IMR-90 (cell line): ENCODE measurements around the gene SLC26A1. TPM values are rescaled to one million over a fixed set of nuclear protein-coding genes. Genes with fewer than 3 reads are reported as not detected.

Experiments used
- ATAC-seq: fragments of 200-7000 bp; cut with Tn5 transposase; 2 replicates; pipeline ENCODE4 v1.9.1; 2020; ENCODE audit warnings: low read depth, mild to moderate bottlenecking, moderate library complexity
- BruUV-seq: library from RNA; stranded (reverse); fragments of 400-500 nt; replicated peaks from 2 replicates; lab custom pipeline; 2021; lab: Mats Ljungman, UMichigan
- CTCF ChIA-PET: fragments of 300-600 bp; formaldehyde crosslinking; extraction: SDS; loops from one replicate; lab custom pipeline; 2021; ENCODE audit warnings: antibody characterized with exemption; lab: Yijun Ruan, JAX
- POLR2A ChIA-PET: fragments of 300-600 bp; sonication (Branson Sonifier 250); formaldehyde crosslinking; loops from one replicate; lab custom pipeline; 2022; ENCODE audit warnings: antibody characterized with exemption; ENCODE audit not compliant: unreplicated experiment; lab: Charles Lee
- DNase-seq: peaks from one replicate; pipeline ENCODE4 v3.0.0; 2013
- H2AFZ ChIP-seq: replicated peaks from 2 replicates; pipeline ENCODE3; 2013; ENCODE audit warnings: low read length, mild to moderate bottlenecking; ENCODE audit not compliant: poor library complexity
- H2AK5ac ChIP-seq: 2 replicates; pipeline ENCODE4 v1.6.1; 2013; ENCODE audit warnings: low read depth, low read length, inconsistent platforms
- H2AK9ac ChIP-seq: replicated peaks from 2 replicates; pipeline ENCODE3; 2013; ENCODE audit warnings: mild to moderate bottlenecking, low read depth, low read length, moderate library complexity; ENCODE audit not compliant: poor library complexity
- H2BK120ac ChIP-seq: 2 replicates; pipeline ENCODE4 v1.6.1; 2013; ENCODE audit warnings: low read depth, low read length, inconsistent platforms
- H2BK15ac ChIP-seq: 3 replicates; pipeline ENCODE4 v1.6.1; 2013; ENCODE audit warnings: low read depth, low read length, inconsistent platforms
- H2BK20ac ChIP-seq: 2 replicates; pipeline ENCODE4 v1.6.1; 2013; ENCODE audit warnings: low read depth, mild to moderate bottlenecking, inconsistent platforms, low read length, moderate library complexity
- H2BK5ac ChIP-seq: 2 replicates; pipeline ENCODE4 v1.6.1; 2013; ENCODE audit warnings: mild to moderate bottlenecking, low read depth, low read length, inconsistent platforms; ENCODE audit not compliant: poor library complexity, severe bottlenecking
- H3K14ac ChIP-seq: replicated peaks from 2 replicates; pipeline ENCODE4 v1.6.1; 2013; ENCODE audit warnings: low read depth, low read length, inconsistent platforms
- H3K18ac ChIP-seq: 2 replicates; pipeline ENCODE4 v1.6.1; 2013; ENCODE audit warnings: low read depth, low read length, control low read depth
- H3K23ac ChIP-seq: 2 replicates; pipeline ENCODE4 v1.6.1; 2013; ENCODE audit warnings: low read depth, low read length, inconsistent platforms
- H3K27ac ChIP-seq: 2 replicates; pipeline ENCODE4 v1.5.1; 2013; ENCODE audit warnings: mild to moderate bottlenecking, control low read depth, low read length; ENCODE audit not compliant: insufficient read depth
- H3K27me3 ChIP-seq: 2 replicates; pipeline ENCODE4 v1.6.1; 2013; ENCODE audit warnings: low read length; ENCODE audit not compliant: control insufficient read depth, insufficient read depth
- H3K36me3 ChIP-seq: 2 replicates; pipeline ENCODE4 v1.6.1; 2013; ENCODE audit warnings: low read length, mixed read lengths; ENCODE audit not compliant: control insufficient read depth, insufficient read depth
- H3K4ac ChIP-seq: 2 replicates; pipeline ENCODE4 v1.6.1; 2013; ENCODE audit warnings: low read depth, low read length, inconsistent platforms
- H3K4me1 ChIP-seq: 2 replicates; pipeline ENCODE4 v1.6.1; 2013; ENCODE audit warnings: low read length, mixed read lengths; ENCODE audit not compliant: control insufficient read depth, insufficient read depth
- H3K4me2 ChIP-seq: 2 replicates; pipeline ENCODE4 v1.6.1; 2013; ENCODE audit warnings: low read depth, mild to moderate bottlenecking, control low read depth, low read length, moderate library complexity
- H3K4me3 ChIP-seq: 2 replicates; pipeline ENCODE4 v1.5.1; 2013; ENCODE audit warnings: low read depth, mild to moderate bottlenecking, control low read depth, low read length, moderate library complexity; ENCODE audit not compliant: insufficient read depth
- H3K56ac ChIP-seq: 2 replicates; pipeline ENCODE4 v1.6.1; 2013; ENCODE audit warnings: low read length, inconsistent platforms; ENCODE audit not compliant: insufficient read depth; ENCODE audit errors: extremely low read depth
- H3K79me1 ChIP-seq, 2 experiments: 2 replicates each; pipeline ENCODE4 v1.6.1; 2013; ENCODE audit warnings: low read length in 2 of 2, inconsistent platforms in 1 of 2, low read depth in 1 of 2
- H3K9ac ChIP-seq: 2 replicates; pipeline ENCODE4 v1.6.1; 2013; ENCODE audit warnings: low read depth, low read length, control low read depth
- H3K9me1 ChIP-seq: 2 replicates; pipeline ENCODE4 v1.6.1; 2013; ENCODE audit warnings: low read length, inconsistent platforms; ENCODE audit not compliant: insufficient read depth
- H3K9me3 ChIP-seq: 2 replicates; pipeline ENCODE4 v1.6.1; 2013; ENCODE audit warnings: low read length; ENCODE audit not compliant: control insufficient read depth, insufficient read depth
- H4K20me1 ChIP-seq: 2 replicates; pipeline ENCODE4 v1.6.1; 2013; ENCODE audit warnings: low read length, inconsistent platforms; ENCODE audit not compliant: insufficient read depth
- H4K5ac ChIP-seq: 2 replicates; pipeline ENCODE4 v1.6.1; 2013; ENCODE audit warnings: mild to moderate bottlenecking, low read depth, low read length, control low read depth
- H4K8ac ChIP-seq, 2 experiments: 2 replicates each; pipeline ENCODE4 v1.6.1; 2013; ENCODE audit warnings: low read depth in 2 of 2, low read length in 2 of 2, control low read depth in 1 of 2, inconsistent platforms in 1 of 2
- H4K91ac ChIP-seq: 2 replicates; pipeline ENCODE4 v1.6.1; 2013; ENCODE audit warnings: low read depth, low read length, inconsistent platforms; ENCODE audit not compliant: insufficient read depth
- BHLHE40 ChIP-seq: fragments of 150-350 bp; IDR thresholded peaks from 2 replicates; pipeline ENCODE4 v1.6.1; 2016; ENCODE audit warnings: mild to moderate bottlenecking, low read depth, low read length
- CEBPB ChIP-seq: IDR thresholded peaks from 2 replicates; pipeline ENCODE4 v1.6.1; 2012; ENCODE audit warnings: low read depth, low read length, improper control_type of control experiment
- CHD1 ChIP-seq: IDR thresholded peaks from 2 replicates; pipeline ENCODE4 v1.6.1; 2012; ENCODE audit warnings: low read depth, low read length, improper control_type of control experiment
- CTCF ChIP-seq: conservative IDR thresholded peaks from 2 replicates; pipeline ENCODE4 v1.5.1; 2012; ENCODE audit warnings: mild to moderate bottlenecking, low read depth, low read length, improper control_type of control experiment
- ELK1 ChIP-seq: fragments of 150-350 bp; IDR thresholded peaks from 2 replicates; pipeline ENCODE4 v1.6.1; 2016; ENCODE audit warnings: low read depth, mild to moderate bottlenecking, low read length, moderate library complexity, borderline replicate concordance
- FOS ChIP-seq: fragments of 150-350 bp; IDR thresholded peaks from 2 replicates; pipeline ENCODE4 v1.6.1; 2016; ENCODE audit warnings: low read depth, low read length
- MAZ ChIP-seq: IDR thresholded peaks from 2 replicates; pipeline ENCODE4 v1.6.1; 2012; ENCODE audit warnings: low read depth, mild to moderate bottlenecking, low read length, improper control_type of control experiment, moderate library complexity, borderline replicate concordance
- POLR2A ChIP-seq: IDR thresholded peaks from 2 replicates; pipeline ENCODE4 v1.6.1; 2012; ENCODE audit warnings: mild to moderate bottlenecking, low read depth, low read length
- RAD21 ChIP-seq: IDR thresholded peaks from 2 replicates; pipeline ENCODE4 v1.6.1; 2012; ENCODE audit warnings: low read length, improper control_type of control experiment
- RCOR1 ChIP-seq: IDR thresholded peaks from 2 replicates; pipeline ENCODE4 v1.6.1; 2012; ENCODE audit warnings: mild to moderate bottlenecking, low read length, improper control_type of control experiment; ENCODE audit not compliant: insufficient replicate concordance
- WGBS, 2 experiments: methylation state at CpG; one replicate each; pipeline versions ENCODE4 v1.1.5 to v1.1.7; 2013; ENCODE audit warnings: missing lambda C conversion rate in 2 of 2; ENCODE audit not compliant: insufficient read length in 1 of 2; ENCODE audit errors: extremely low coverage in 2 of 2; 5-methylcytosine and 5-hydroxymethylcytosine counted together
- dilution Hi-C: fragments of 300-500 bp; cut with HindIII; formaldehyde crosslinking; loops from one replicate; pipeline ENCODE4 v1.14.3; 2018; ENCODE audit warnings: low sequenced_read_pairs; ENCODE audit not compliant: unreplicated experiment
- in situ Hi-C: fragments of 300-500 bp; cut with MboI; formaldehyde crosslinking; loops from 3 replicates; pipeline ENCODE4 v1.14.3; 2019; ENCODE audit warnings: low sequenced_read_pairs, inconsistent platforms, mixed read lengths
- intact Hi-C: fragments of 100-400 bp; cut with micrococcal nuclease; formaldehyde crosslinking; loops from 2 replicates; pipeline ENCODE4 v1.10.0; 2022
- polyA plus RNA-seq, 3 experiments: library from polyadenylated mRNA; depleted of rRNA; stranded (reverse); fragments of >200 nt; gene quantifications; 2 replicates each; pipeline ENCODE4 v1.2.3, GENCODE V29; 2012; ENCODE audit warnings: low replicate concordance in 1 of 3
- total RNA-seq: library from RNA; depleted of rRNA; stranded (reverse); fragments of >200 nt; gene quantifications from 2 replicates; pipeline ENCODE4 v1.2.3, GENCODE V29; 2012

Gene SLC26A1
- total and polyA plus RNA-seq, 2 of the 4 experiments (the other 2 are of a cell fraction): 0.09 TPM; not detected in 1

DNA sequence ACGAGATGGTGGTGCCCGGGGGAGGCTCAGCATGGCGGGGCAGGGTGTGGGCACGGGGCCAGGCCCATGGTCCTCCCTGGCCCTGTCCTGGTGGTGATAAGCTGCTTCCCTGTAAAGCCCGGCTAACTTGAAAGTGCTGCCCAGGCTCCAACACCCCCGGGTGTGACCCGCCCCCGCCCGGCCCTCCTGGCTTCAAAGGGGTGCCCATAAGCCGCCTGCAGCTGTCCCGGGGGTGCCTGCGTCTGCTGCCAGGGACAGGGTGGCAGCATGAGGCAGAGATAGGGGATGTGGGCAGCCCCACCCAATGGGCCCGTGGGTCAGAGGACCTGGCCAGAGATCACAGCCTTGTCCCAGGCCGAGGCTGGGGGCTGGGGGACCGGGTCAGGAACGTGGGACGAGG, 36.3 kb upstream of the SLC26A1 start:
- dilution Hi-C loops: no loop called here
- no peaks in the 10 kb centered on the region for H3K9me3 ChIP-seq
- intact Hi-C loops: no loop called here
- no peak overlapping the region for H3K18ac ChIP-seq
- H3K9me1 ChIP-seq: peaks cover 14% of the 10 kb centered on the region
- H3K4me1 ChIP-seq: peaks cover 13% of the 10 kb centered on the region
- H2BK15ac ChIP-seq: no peak overlapping the region
- CTCF ChIA-PET: no interaction called here
- no peak overlapping the region for H2BK20ac ChIP-seq
- BruUV-seq: no TSS peak
- no peak overlapping the region for H3K23ac ChIP-seq
- ATAC-seq (no peak), DNase-seq (no peak)
- no peak overlapping the region for H4K91ac ChIP-seq
- in situ Hi-C loops: no loop called here
- no peak overlapping the region for H2AK9ac ChIP-seq
- H3K56ac ChIP-seq: no peak overlapping the region
- no peak overlapping the region for H3K4me2 ChIP-seq
- H2BK5ac ChIP-seq: no peak overlapping the region
- H3K36me3 ChIP-seq: peaks cover 14% of the 10 kb centered on the region
- H3K27ac ChIP-seq: no peak overlapping the region
- POLR2A ChIA-PET: no interaction called here
- H2AK5ac ChIP-seq: no peak overlapping the region; the same call in 1 of the 2 replicates
- H3K79me1 ChIP-seq: no peaks in the 10 kb centered on the region
- 68% methylated on average over 11 of the region's 17 CpGs; no CpG with 5 or more reads in 1 of the 2 experiments for WGBS, 2 experiments
- H4K20me1 ChIP-seq: peaks cover 9% of the 10 kb centered on the region; the same call in 1 of the 2 replicates
- no peak overlapping the region for H4K8ac ChIP-seq
- H2BK120ac ChIP-seq: no peak overlapping the region
- H4K5ac ChIP-seq: no peak overlapping the region
- no peaks in the 10 kb centered on the region for H3K27me3 ChIP-seq
- no peak overlapping the region for H3K4me3 ChIP-seq
- no peak overlapping the region for H2AFZ ChIP-seq
- no peak for TF ChIP-seq CTCF
- TF ChIP-seq FOS: no peak
- TF ChIP-seq CHD1: no peak
- TF ChIP-seq RAD21: no peak
- no peak for TF ChIP-seq MAZ
- no peak for TF ChIP-seq BHLHE40
- TF ChIP-seq POLR2A: no peak
- no peak for TF ChIP-seq ELK1
- no peak for TF ChIP-seq RCOR1
- TF ChIP-seq CEBPB: no peak
- no peak overlapping the region for H3K14ac ChIP-seq
- H3K9ac ChIP-seq: no peak overlapping the region
- H3K4ac ChIP-seq: no peak overlapping the region
